ENCODE measurements around the gene THYN1. TPM values are rescaled to one million over a fixed set of nuclear protein-coding genes. Genes with fewer than 3 reads are reported as not detected.
"Not testable (repeated sequence)": the region's sequence is repeated elsewhere in the genome, so short reads cannot be mapped to it uniquely, and the experiment has no call there.

THYN1 gene
- total RNA-seq, 4 donors from 2014 or later = 37.8 to 62.7 (median 52.3) TPM

DNA sequence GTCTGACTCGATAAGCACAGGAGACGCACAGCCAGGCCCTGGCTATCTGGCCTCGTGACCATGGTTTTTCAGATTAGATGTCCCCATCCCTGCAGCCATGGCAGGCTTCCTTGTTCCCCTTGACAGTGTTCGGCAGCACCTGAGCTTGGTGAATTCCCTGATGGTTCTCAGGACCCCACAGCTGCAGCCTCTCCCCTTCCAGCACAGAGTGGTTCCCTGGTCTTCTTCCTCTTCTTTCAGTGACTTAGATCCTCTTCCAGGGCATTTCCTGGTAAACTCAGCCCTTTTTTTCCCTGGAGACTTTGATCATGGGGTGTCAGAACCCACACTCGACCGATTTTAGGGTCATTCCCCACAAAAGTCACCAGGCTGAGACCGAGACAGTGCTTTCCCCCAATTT is 37.5 kb upstream of the THYN1 start:
- no peaks in the 10 kb centered on the region for H3K9me3 ChIP-seq
- no peak for DNase-seq
- H3K36me3 ChIP-seq = no peaks in the 10 kb centered on the region
- H3K27ac ChIP-seq = no peak overlapping the region
- TF ChIP-seq, protein P1, sequence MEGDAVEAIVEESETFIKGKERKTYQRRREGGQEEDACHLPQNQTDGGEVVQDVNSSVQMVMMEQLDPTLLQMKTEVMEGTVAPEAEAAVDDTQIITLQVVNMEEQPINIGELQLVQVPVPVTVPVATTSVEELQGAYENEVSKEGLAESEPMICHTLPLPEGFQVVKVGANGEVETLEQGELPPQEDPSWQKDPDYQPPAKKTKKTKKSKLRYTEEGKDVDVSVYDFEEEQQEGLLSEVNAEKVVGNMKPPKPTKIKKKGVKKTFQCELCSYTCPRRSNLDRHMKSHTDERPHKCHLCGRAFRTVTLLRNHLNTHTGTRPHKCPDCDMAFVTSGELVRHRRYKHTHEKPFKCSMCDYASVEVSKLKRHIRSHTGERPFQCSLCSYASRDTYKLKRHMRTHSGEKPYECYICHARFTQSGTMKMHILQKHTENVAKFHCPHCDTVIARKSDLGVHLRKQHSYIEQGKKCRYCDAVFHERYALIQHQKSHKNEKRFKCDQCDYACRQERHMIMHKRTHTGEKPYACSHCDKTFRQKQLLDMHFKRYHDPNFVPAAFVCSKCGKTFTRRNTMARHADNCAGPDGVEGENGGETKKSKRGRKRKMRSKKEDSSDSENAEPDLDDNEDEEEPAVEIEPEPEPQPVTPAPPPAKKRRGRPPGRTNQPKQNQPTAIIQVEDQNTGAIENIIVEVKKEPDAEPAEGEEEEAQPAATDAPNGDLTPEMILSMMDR (IDR thresholded peaks at IDR 0.05) = no peak
- no peak for TF ChIP-seq POLR2A (IDR thresholded peaks at IDR 0.05)
- no peaks in the 10 kb centered on the region for H3K27me3 ChIP-seq
- no peaks in the 10 kb centered on the region for H3K4me1 ChIP-seq
- no peak overlapping the region for H3K4me3 ChIP-seq

DNA sequence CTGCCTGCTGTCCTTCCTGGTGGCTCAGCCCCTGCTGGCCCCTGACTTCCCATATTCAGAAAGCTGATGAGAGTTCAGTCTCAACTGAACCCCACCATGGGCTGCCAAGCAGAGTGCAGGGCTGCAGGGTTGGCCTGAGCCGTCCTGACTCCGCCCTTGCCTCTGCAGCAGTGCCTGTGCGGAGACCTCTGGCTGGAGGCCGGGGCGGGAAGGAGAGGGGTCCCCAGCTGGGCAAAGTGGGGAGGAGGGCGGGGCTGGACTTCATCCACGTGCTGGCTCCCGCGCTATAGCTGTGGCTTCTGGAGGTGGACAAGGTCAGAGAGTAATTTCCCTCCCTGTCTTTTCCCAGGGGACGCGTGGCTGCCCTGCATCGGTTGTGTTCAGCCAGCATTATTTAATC is 36.6 kb upstream of the THYN1 start:
- no peaks in the 10 kb centered on the region for H3K27me3 ChIP-seq
- no peaks in the 10 kb centered on the region for H3K9me3 ChIP-seq
- TF ChIP-seq, protein P1 (IDR thresholded peaks at IDR 0.05) = no peak
- TF ChIP-seq POLR2A (IDR thresholded peaks at IDR 0.05) = no peak
- H3K4me3 ChIP-seq = no peak overlapping the region
- H3K36me3 ChIP-seq = no peaks in the 10 kb centered on the region
- H3K4me1 ChIP-seq = no peaks in the 10 kb centered on the region
- no peak overlapping the region for H3K27ac ChIP-seq
- no peak for DNase-seq

DNA sequence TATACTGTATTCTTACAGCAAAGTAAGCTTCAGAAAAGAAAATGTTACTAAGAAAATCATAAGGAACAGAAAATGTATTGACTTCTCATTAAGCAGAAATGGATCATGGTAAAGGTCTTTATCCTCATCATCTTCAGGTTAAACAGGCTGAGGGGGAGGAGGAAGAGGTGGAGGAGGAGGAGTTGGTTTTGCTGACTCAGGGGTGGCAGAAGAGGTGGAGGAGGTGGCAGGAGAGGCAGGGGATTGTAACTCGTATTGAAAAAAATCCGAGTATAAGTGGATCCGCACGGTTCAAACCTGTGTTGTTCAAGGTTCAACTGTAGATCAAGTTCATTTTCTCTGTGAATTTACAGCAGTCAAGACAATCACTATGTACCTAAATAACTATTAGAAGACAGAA is 36.0 kb upstream of the THYN1 start:
- Histone ChIP-seq H3K27ac (no peak overlapping the region), H3K9me3 (no peaks in the 10 kb centered on the region), H3K4me3 (no peak overlapping the region), H3K36me3 (no peaks in the 10 kb centered on the region), H3K4me1 (no peaks in the 10 kb centered on the region), H3K27me3 (no peaks in the 10 kb centered on the region)
- no peak for TF ChIP-seq POLR2A (IDR thresholded peaks at IDR 0.05)
- TF ChIP-seq, protein P1 (IDR thresholded peaks at IDR 0.05) = no peak
- no peak for DNase-seq

- no peak overlapping the region for H3K27ac ChIP-seq
- no peak for TF ChIP-seq POLR2A (IDR thresholded peaks at IDR 0.05)
- DNase-seq = no peak
- H3K9me3 ChIP-seq = no peaks in the 10 kb centered on the region
- H3K4me1 ChIP-seq = no peaks in the 10 kb centered on the region
- H3K36me3 ChIP-seq = no peaks in the 10 kb centered on the region
- no peaks in the 10 kb centered on the region for H3K27me3 ChIP-seq
- no peak overlapping the region for H3K4me3 ChIP-seq
Measured at GRCh38 chr11:134288486-134288885, 35.3 kb upstream of the THYN1 start.

DNA sequence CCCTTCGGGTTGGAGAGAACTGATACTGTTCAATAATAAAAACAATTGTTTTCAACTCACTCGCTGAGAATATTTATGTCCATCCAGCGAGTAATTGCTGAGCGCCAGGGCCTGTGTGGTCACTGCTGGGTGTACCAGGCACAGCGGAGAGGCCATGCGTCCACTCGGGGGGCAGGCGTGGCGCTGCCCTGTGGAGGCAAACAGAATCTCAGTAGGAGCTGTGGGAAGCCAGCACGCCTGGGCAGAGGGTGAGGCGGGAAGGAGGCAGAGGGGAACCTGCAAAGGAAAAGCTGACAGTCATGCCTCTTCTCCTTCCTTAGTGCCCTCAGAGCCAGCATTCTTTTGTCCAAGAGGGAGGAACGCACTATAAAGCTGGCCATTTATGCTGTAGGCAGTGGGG is 34.4 kb upstream of the THYN1 start:
- Histone ChIP-seq H3K4me3 (no peak overlapping the region), H3K36me3 (no peaks in the 10 kb centered on the region), H3K27me3 (no peaks in the 10 kb centered on the region), H3K9me3 (no peaks in the 10 kb centered on the region), H3K4me1 (no peaks in the 10 kb centered on the region), H3K27ac (no peak overlapping the region)
- DNase-seq = no peak
- no peak for TF ChIP-seq POLR2A (IDR thresholded peaks at IDR 0.05)
- TF ChIP-seq, protein P1 (IDR thresholded peaks at IDR 0.05) = no peak

- H3K27ac ChIP-seq, H3K4me3 ChIP-seq, H3K36me3 ChIP-seq, DNase-seq, H3K27me3 ChIP-seq, H3K9me3 ChIP-seq, H3K4me1 ChIP-seq: not testable (repeated sequence)
Measured at GRCh38 chr11:134284349-134284748, 31.2 kb upstream of the THYN1 start.

DNA sequence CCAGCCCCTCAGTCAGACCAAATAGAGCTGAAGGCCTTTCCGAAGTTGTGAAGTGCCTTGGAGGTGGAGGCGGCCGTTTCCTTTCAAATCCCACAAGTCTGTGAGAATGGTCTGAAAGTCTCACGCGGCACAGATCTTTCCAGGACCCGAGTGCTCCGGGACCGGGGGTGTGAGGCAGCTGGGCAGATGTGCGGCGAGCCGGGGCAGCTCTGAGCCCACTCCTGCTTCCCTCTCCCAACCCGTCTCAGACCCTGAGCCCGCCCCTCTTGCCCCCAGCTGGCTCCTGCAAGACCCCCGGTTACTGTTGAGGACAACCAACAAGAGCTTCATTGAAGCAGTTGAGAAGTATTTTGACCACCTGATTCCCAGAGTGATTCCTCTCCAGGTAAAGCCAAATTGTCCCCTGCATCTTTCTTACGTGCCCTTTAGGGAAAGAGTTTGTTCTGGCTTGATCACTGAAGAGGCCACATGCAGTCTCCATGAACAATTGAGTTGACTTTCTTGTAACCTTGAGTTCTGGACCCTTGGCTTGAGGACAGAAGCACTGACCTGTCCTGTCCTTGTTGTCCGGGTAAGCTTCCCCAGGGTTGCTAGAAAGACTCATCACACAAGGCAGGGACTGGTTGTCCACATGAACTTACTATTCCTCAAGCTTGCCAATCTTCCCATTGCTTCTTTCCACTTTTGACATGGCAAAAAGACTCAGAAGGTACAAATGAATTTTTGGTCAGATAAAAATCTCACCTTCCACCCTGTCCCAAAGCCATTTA is 30.5 kb upstream of the THYN1 start:
- peaks cover 0 to under 1% (median 0%) of the 10 kb centered on the region in 4 donors for H3K9me3 ChIP-seq
- no peaks in the 10 kb centered on the region for H3K36me3 ChIP-seq
- H3K27me3 ChIP-seq = no peaks in the 10 kb centered on the region
- no peak for TF ChIP-seq POLR2A (IDR thresholded peaks at IDR 0.05)
- TF ChIP-seq, protein P1 (IDR thresholded peaks at IDR 0.05) = no peak
- no peak overlapping the region for H3K4me3 ChIP-seq
- DNase-seq = no peak
- no peak overlapping the region for H3K27ac ChIP-seq
- no peaks in the 10 kb centered on the region for H3K4me1 ChIP-seq

Measured in Peyer's patch (tissue), 4 donors.